Measurements from ENCODE around the gene FBRSL1.

Gene FBRSL1

GRCh38 chr12:132545164-132545953 lies 55.4 kb downstream of the FBRSL1 start:
- no peaks in the 10 kb centered on the region for H3K36me3 ChIP-seq (replicated peaks in 1 of 2; ENCODE audit: control insufficient read depth in 2 of 2, insufficient read depth in 2 of 2, low read length in 2 of 2)
- no peak overlapping the region for H2BK120ac ChIP-seq (ENCODE audit: low read depth, low read length)
- H3K27ac ChIP-seq (replicated peaks; ENCODE audit: low read length): no peak overlapping the region
- no peak overlapping the region for H2BK5ac ChIP-seq (ENCODE audit: low read length)
- peaks cover 0 to 2% of the 10 kb centered on the region in 2 donors for H3K9me3 ChIP-seq (replicated peaks in 1 of 2; ENCODE audit: control insufficient read depth in 2 of 2, insufficient read depth in 1 of 2, low read depth in 1 of 2, low read length in 2 of 2)
- H3K4me2 ChIP-seq (ENCODE audit: insufficient read depth, low read length, poor library complexity, severe bottlenecking): no peak overlapping the region
- peak overlapping the region; percentile 85 for H3K18ac ChIP-seq (ENCODE audit: low read length)
- WGBS, 2 donors (ENCODE audit: extremely low coverage in 2 of 2, insufficient read length in 2 of 2, insufficient replicate concordance in 1 of 2): no CpG with 5 or more reads among the region's 26 CpGs
- H3K14ac ChIP-seq (ENCODE audit: low read length): peak overlapping the region; percentile 14
- H3K4ac ChIP-seq (ENCODE audit: low read length): no peak overlapping the region
- peaks cover 0 to 11% (median 0%) of the 10 kb centered on the region in 3 experiments for H3K27me3 ChIP-seq (ENCODE audit: control insufficient read depth in 3 of 3, insufficient read depth in 3 of 3, low read depth in 1 of 3, low read length in 3 of 3)
- H2BK15ac ChIP-seq (ENCODE audit: low read length): no peak overlapping the region
- peaks cover 15 to 23% of the 10 kb centered on the region in 2 donors for H3K4me1 ChIP-seq (ENCODE audit: control insufficient read depth in 2 of 2, insufficient read depth in 1 of 2, low read depth in 1 of 2, low read length in 2 of 2)
- H3K23ac ChIP-seq (ENCODE audit: low read depth, low read length, poor library complexity): peak overlapping the region; percentile 50
- H3K4me3 ChIP-seq (ENCODE audit: low read length in 2 of 2): no peak overlapping the region
- H2BK12ac ChIP-seq (ENCODE audit: low read length): no peak overlapping the region
- peak overlapping the region; percentile 40 for H2AK5ac ChIP-seq (ENCODE audit: low read depth, low read length)
- H3K79me1 ChIP-seq (ENCODE audit: low read depth, low read length): no peaks in the 10 kb centered on the region
- no peak for DNase-seq (ENCODE audit: low spot score)
- no peak overlapping the region for H4K8ac ChIP-seq (ENCODE audit: low read depth, low read length)
- no peak overlapping the region for H2AFZ ChIP-seq (ENCODE audit: low read length)
- H4K91ac ChIP-seq (ENCODE audit: low read depth, low read length, poor library complexity): no peak overlapping the region
- peak overlapping the region; percentile 72 for H3K9ac ChIP-seq (ENCODE audit: low read depth, low read length, poor library complexity)

GRCh38 chr12:132545955-132546354 lies 56.0 kb downstream of the FBRSL1 start:
- H3K27me3 ChIP-seq (ENCODE audit: control insufficient read depth in 3 of 3, insufficient read depth in 3 of 3, low read depth in 1 of 3, low read length in 3 of 3): peaks cover 0 to 17% (median 0%) of the 10 kb centered on the region in 3 experiments
- H3K4me1 ChIP-seq (ENCODE audit: control insufficient read depth in 2 of 2, insufficient read depth in 1 of 2, low read depth in 1 of 2, low read length in 2 of 2): peaks cover 21 to 27% of the 10 kb centered on the region in 2 donors

GRCh38 chr12:132546647-132547046 lies 56.7 kb downstream of the FBRSL1 start:
- peaks cover 0 to 2% of the 10 kb centered on the region in 2 donors for H3K9me3 ChIP-seq (replicated peaks in 1 of 2; ENCODE audit: control insufficient read depth in 2 of 2, insufficient read depth in 1 of 2, low read depth in 1 of 2, low read length in 2 of 2)

More at GRCh38 chr12:132545955-132546354, 56.0 kb downstream of the FBRSL1 start:
- H3K27ac ChIP-seq (replicated peaks; ENCODE audit: low read length): no peak overlapping the region
- no peak overlapping the region for H4K91ac ChIP-seq (ENCODE audit: low read depth, low read length, poor library complexity)
- no peak overlapping the region for H2BK5ac ChIP-seq (ENCODE audit: low read length)
- H3K79me1 ChIP-seq (ENCODE audit: low read depth, low read length): no peaks in the 10 kb centered on the region
- no peak overlapping the region for H3K4me2 ChIP-seq (ENCODE audit: insufficient read depth, low read length, poor library complexity, severe bottlenecking)
- no peak overlapping the region for H3K4me3 ChIP-seq (ENCODE audit: low read length in 2 of 2)
- DNase-seq (ENCODE audit: low spot score): no peak
- H2BK15ac ChIP-seq (ENCODE audit: low read length): no peak overlapping the region
- H3K23ac ChIP-seq (ENCODE audit: low read depth, low read length, poor library complexity): no peak overlapping the region
- H3K4ac ChIP-seq (ENCODE audit: low read length): no peak overlapping the region
- H3K18ac ChIP-seq (ENCODE audit: low read length): peak overlapping the region; percentile 85
- H2AFZ ChIP-seq (ENCODE audit: low read length): no peak overlapping the region
- WGBS, 2 donors (ENCODE audit: extremely low coverage in 2 of 2, insufficient read length in 2 of 2, insufficient replicate concordance in 1 of 2): no CpG with 5 or more reads among the region's 13 CpGs
- H2BK120ac ChIP-seq (ENCODE audit: low read depth, low read length): no peak overlapping the region
- peak overlapping the region; percentile 58 for H2BK12ac ChIP-seq (ENCODE audit: low read length)
- no peak overlapping the region for H4K8ac ChIP-seq (ENCODE audit: low read depth, low read length)
- H3K14ac ChIP-seq (ENCODE audit: low read length): peak overlapping the region; percentile 14
- peaks cover 0 to 2% of the 10 kb centered on the region in 2 donors for H3K9me3 ChIP-seq (replicated peaks in 1 of 2; ENCODE audit: control insufficient read depth in 2 of 2, insufficient read depth in 1 of 2, low read depth in 1 of 2, low read length in 2 of 2)
- no peaks in the 10 kb centered on the region for H3K36me3 ChIP-seq (replicated peaks in 1 of 2; ENCODE audit: control insufficient read depth in 2 of 2, insufficient read depth in 2 of 2, low read length in 2 of 2)
- H3K9ac ChIP-seq (ENCODE audit: low read depth, low read length, poor library complexity): peak overlapping the region; percentile 72
- peak overlapping the region; percentile 40 for H2AK5ac ChIP-seq (ENCODE audit: low read depth, low read length)

GRCh38 chr12:132547205-132547740 lies 57.3 kb downstream of the FBRSL1 start:
- H3K9me3 ChIP-seq (replicated peaks in 1 of 2; ENCODE audit: control insufficient read depth in 2 of 2, insufficient read depth in 1 of 2, low read depth in 1 of 2, low read length in 2 of 2): no peaks in the 10 kb centered on the region
- H2BK5ac ChIP-seq (ENCODE audit: low read length): no peak overlapping the region
- H3K4me2 ChIP-seq (ENCODE audit: insufficient read depth, low read length, poor library complexity, severe bottlenecking): no peak overlapping the region
- H3K36me3 ChIP-seq (replicated peaks in 1 of 2; ENCODE audit: control insufficient read depth in 2 of 2, insufficient read depth in 2 of 2, low read length in 2 of 2): no peaks in the 10 kb centered on the region
- peaks cover 0 to 23% (median 0%) of the 10 kb centered on the region in 3 experiments for H3K27me3 ChIP-seq (ENCODE audit: control insufficient read depth in 3 of 3, insufficient read depth in 3 of 3, low read depth in 1 of 3, low read length in 3 of 3)
- DNase-seq (ENCODE audit: low spot score): no peak
- peaks cover 2% of the 10 kb centered on the region for H3K79me1 ChIP-seq (ENCODE audit: low read depth, low read length)
- H2AK5ac ChIP-seq (ENCODE audit: low read depth, low read length): no peak overlapping the region
- H3K27ac ChIP-seq (replicated peaks; ENCODE audit: low read length): no peak overlapping the region
- H3K18ac ChIP-seq (ENCODE audit: low read length): peak overlapping the region; percentile 71
- no peak overlapping the region for H2BK120ac ChIP-seq (ENCODE audit: low read depth, low read length)
- H3K4me1 ChIP-seq (ENCODE audit: control insufficient read depth in 2 of 2, insufficient read depth in 1 of 2, low read depth in 1 of 2, low read length in 2 of 2): peaks cover 21 to 27% of the 10 kb centered on the region in 2 donors
- H4K91ac ChIP-seq (ENCODE audit: low read depth, low read length, poor library complexity): no peak overlapping the region
- H2BK12ac ChIP-seq (ENCODE audit: low read length): no peak overlapping the region
- H3K23ac ChIP-seq (ENCODE audit: low read depth, low read length, poor library complexity): no peak overlapping the region
- no peak overlapping the region for H3K9ac ChIP-seq (ENCODE audit: low read depth, low read length, poor library complexity)
- H2BK15ac ChIP-seq (ENCODE audit: low read length): no peak overlapping the region
- peak overlapping the region; percentile 21 for H3K14ac ChIP-seq (ENCODE audit: low read length)
- no peak overlapping the region for H3K4ac ChIP-seq (ENCODE audit: low read length)
- no CpG with 5 or more reads among the region's 21 CpGs for WGBS, 2 donors (ENCODE audit: extremely low coverage in 2 of 2, insufficient read length in 2 of 2, insufficient replicate concordance in 1 of 2)
- H4K8ac ChIP-seq (ENCODE audit: low read depth, low read length): no peak overlapping the region
- H3K4me3 ChIP-seq (ENCODE audit: low read length in 2 of 2): no peak overlapping the region
- H2AFZ ChIP-seq (ENCODE audit: low read length): no peak overlapping the region

More at GRCh38 chr12:132546647-132547046, 56.7 kb downstream of the FBRSL1 start:
- no peak overlapping the region for H3K4me3 ChIP-seq (ENCODE audit: low read length in 2 of 2)
- no peak overlapping the region for H2BK5ac ChIP-seq (ENCODE audit: low read length)
- H3K23ac ChIP-seq (ENCODE audit: low read depth, low read length, poor library complexity): no peak overlapping the region
- no peak overlapping the region for H2AFZ ChIP-seq (ENCODE audit: low read length)
- peaks cover 21 to 27% of the 10 kb centered on the region in 2 donors for H3K4me1 ChIP-seq (ENCODE audit: control insufficient read depth in 2 of 2, insufficient read depth in 1 of 2, low read depth in 1 of 2, low read length in 2 of 2)
- no peak overlapping the region for H2BK15ac ChIP-seq (ENCODE audit: low read length)
- no peak overlapping the region for H3K9ac ChIP-seq (ENCODE audit: low read depth, low read length, poor library complexity)
- peak overlapping the region; percentile 27 for H3K18ac ChIP-seq (ENCODE audit: low read length)
- H3K4ac ChIP-seq (ENCODE audit: low read length): no peak overlapping the region
- H3K27me3 ChIP-seq (ENCODE audit: control insufficient read depth in 3 of 3, insufficient read depth in 3 of 3, low read depth in 1 of 3, low read length in 3 of 3): peaks cover 0 to 23% (median 0%) of the 10 kb centered on the region in 3 experiments
- no peak for DNase-seq (ENCODE audit: low spot score)
- peak overlapping the region; percentile 72 for H3K14ac ChIP-seq (ENCODE audit: low read length)
- H4K8ac ChIP-seq (ENCODE audit: low read depth, low read length): no peak overlapping the region
- no peak overlapping the region for H2AK5ac ChIP-seq (ENCODE audit: low read depth, low read length)
- no peaks in the 10 kb centered on the region for H3K79me1 ChIP-seq (ENCODE audit: low read depth, low read length)
- no peak overlapping the region for H3K27ac ChIP-seq (replicated peaks; ENCODE audit: low read length)
- H2BK12ac ChIP-seq (ENCODE audit: low read length): no peak overlapping the region
- no peak overlapping the region for H3K4me2 ChIP-seq (ENCODE audit: insufficient read depth, low read length, poor library complexity, severe bottlenecking)
- no peak overlapping the region for H4K91ac ChIP-seq (ENCODE audit: low read depth, low read length, poor library complexity)
- WGBS, 2 donors (ENCODE audit: extremely low coverage in 2 of 2, insufficient read length in 2 of 2, insufficient replicate concordance in 1 of 2): no CpG with 5 or more reads among the region's 19 CpGs
- no peaks in the 10 kb centered on the region for H3K36me3 ChIP-seq (replicated peaks in 1 of 2; ENCODE audit: control insufficient read depth in 2 of 2, insufficient read depth in 2 of 2, low read length in 2 of 2)
- no peak overlapping the region for H2BK120ac ChIP-seq (ENCODE audit: low read depth, low read length)
